Prostate gland (tissue), 2 donors: ENCODE data around the gene OR1E2.
"Not testable (repeated sequence)": the region's sequence is repeated elsewhere in the genome, so short reads cannot be mapped to it uniquely, and the experiment has no call there.

Source experiments
- POLR2A ChIP-seq: fragments of 450-650 bp; IDR thresholded peaks from one replicate; pipeline ENCODE4 v1.6.1; 2016; ENCODE audit warnings: antibody characterized with exemption, mild to moderate bottlenecking
- POLR2AphosphoS5 ChIP-seq: sonication (generic); formaldehyde crosslinking; IDR thresholded peaks from one replicate; pipeline ENCODE4 v1.6.1; 2017; ENCODE audit warnings: antibody characterized with exemption
- TF ChIP-seq, protein P1 (sequence below), 4 experiments: fragments of 200-600 bp in 2 of 4; fragments of 450-650 bp in 2 of 4; sonication (generic) in 2 of 4; IDR thresholded peaks; 1 replicate in 3 of 4; 2 replicates in 1 of 4; pipeline ENCODE4 v1.5.1; 2016 to 2019; ENCODE audit warnings: antibody characterized with exemption in 4 of 4, mild to moderate bottlenecking in 2 of 4, moderate library complexity in 2 of 4

DNA sequence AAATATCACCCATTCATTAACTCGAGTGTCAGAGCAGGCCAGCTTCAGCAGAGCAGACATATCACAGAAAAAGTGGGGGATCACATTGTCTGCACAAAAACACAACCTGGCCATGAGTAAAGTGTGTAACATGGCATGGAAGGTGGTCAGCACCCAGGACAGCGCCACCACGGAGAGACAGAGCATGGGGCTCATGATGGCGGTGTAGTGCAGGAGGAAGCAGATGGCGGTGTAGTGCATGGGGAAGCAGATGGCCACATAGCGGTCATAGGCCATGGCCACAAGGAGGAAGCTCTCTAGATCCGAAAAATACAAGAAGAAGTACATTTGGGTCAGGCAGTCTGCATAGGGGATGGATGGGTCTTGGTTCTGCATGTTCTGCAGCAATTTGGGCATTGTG is 426 bp downstream of the OR1E2 start:
- TF ChIP-seq, protein P1, sequence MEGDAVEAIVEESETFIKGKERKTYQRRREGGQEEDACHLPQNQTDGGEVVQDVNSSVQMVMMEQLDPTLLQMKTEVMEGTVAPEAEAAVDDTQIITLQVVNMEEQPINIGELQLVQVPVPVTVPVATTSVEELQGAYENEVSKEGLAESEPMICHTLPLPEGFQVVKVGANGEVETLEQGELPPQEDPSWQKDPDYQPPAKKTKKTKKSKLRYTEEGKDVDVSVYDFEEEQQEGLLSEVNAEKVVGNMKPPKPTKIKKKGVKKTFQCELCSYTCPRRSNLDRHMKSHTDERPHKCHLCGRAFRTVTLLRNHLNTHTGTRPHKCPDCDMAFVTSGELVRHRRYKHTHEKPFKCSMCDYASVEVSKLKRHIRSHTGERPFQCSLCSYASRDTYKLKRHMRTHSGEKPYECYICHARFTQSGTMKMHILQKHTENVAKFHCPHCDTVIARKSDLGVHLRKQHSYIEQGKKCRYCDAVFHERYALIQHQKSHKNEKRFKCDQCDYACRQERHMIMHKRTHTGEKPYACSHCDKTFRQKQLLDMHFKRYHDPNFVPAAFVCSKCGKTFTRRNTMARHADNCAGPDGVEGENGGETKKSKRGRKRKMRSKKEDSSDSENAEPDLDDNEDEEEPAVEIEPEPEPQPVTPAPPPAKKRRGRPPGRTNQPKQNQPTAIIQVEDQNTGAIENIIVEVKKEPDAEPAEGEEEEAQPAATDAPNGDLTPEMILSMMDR (IDR thresholded peaks at IDR 0.05) = not testable (repeated sequence)
- not testable (repeated sequence) for TF ChIP-seq POLR2A, POLR2AphosphoS5
